ENCODE results near the gene CFAP97D2. TPM values are rescaled to one million over a fixed set of nuclear protein-coding genes. Genes with fewer than 3 reads are reported as not detected.
A peak's percentile ranks its signal among the peaks of the same experiment; 100 is the strongest.
"Not testable (repeated sequence)": the region's sequence is repeated elsewhere in the genome, so short reads cannot be mapped to it uniquely, and the experiment has no call there.

The CFAP97D2 gene
- total RNA-seq, 1 donor from 2014 or later, result not detected

DNA sequence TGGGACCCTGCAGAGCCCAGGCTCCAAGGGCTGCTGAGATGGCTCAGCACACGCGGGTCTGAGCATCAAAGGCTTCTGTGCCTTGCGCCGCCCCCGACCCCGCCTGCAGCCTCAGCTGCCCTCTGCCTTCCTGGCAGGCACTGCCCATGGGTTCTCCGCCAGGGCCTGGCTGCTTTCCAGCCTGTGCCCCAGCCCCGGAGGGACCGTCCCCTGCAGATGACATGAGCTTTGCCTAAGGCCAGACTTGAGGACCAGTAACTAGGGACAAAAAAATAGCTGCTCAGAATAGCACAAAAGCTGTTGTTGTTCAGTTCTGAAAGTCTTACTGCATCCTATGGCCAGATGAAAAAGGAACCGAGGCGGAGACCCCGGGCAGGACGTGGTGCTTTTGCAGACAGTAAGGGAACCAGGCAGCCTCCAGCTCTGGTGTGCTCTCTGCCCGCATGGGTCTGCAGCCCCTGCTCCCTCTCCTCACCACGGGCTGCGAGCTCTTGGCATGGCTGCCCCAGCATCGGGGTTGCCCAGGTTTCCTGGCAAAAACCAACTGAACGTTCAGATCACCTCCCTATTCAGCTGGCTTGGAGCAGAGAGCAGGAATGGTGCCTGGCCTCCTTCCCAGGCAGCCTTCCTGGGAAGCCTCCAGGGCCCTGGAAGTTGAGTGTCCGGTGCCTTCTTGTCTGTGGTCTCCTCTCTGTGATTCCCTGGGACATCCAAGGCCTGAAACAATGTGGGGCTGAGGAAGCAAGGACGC, 12.5 kb upstream of the CFAP97D2 start:
- H3K4me3 ChIP-seq (ENCODE audit: low read length in 3 of 3), result peak overlapping the region; percentile 48 to 63 (median 52)
- peak overlapping the region in 2 of 3 donors; percentile 20 to 69 for H3K9ac ChIP-seq (ENCODE audit: low read depth in 1 of 3, low read length in 3 of 3)
- peak overlapping the region; percentile 31 for H3K27ac ChIP-seq (ENCODE audit: low read depth, low read length)
- H3K27me3 ChIP-seq (ENCODE audit: control insufficient read depth in 3 of 3, insufficient read depth in 3 of 3, low read length in 3 of 3), result peaks cover 3 to 20% (median 8%) of the 10 kb centered on the region in 3 donors
- no peaks in the 10 kb centered on the region for H3K9me3 ChIP-seq (ENCODE audit: control insufficient read depth in 3 of 3, low read length in 3 of 3)
- peaks cover 22 to 26% (median 23%) of the 10 kb centered on the region in 3 donors for H3K4me1 ChIP-seq (ENCODE audit: control insufficient read depth in 3 of 3, insufficient read depth in 3 of 3, low read length in 3 of 3)
- no peaks in the 10 kb centered on the region for H3K36me3 ChIP-seq (ENCODE audit: control insufficient read depth in 3 of 3, insufficient read depth in 3 of 3, low read length in 3 of 3)

GRCh38 chr13:114167426-114167825, 11.6 kb upstream of the CFAP97D2 start:
- H3K36me3 ChIP-seq (ENCODE audit: control insufficient read depth in 3 of 3, insufficient read depth in 3 of 3, low read length in 3 of 3), result no peaks in the 10 kb centered on the region
- peaks cover 16 to 19% (median 16%) of the 10 kb centered on the region in 3 donors for H3K4me1 ChIP-seq (ENCODE audit: control insufficient read depth in 3 of 3, insufficient read depth in 3 of 3, low read length in 3 of 3)
- H3K4me3 ChIP-seq (ENCODE audit: low read length in 3 of 3), result no peak overlapping the region
- H3K9ac ChIP-seq (ENCODE audit: low read depth in 1 of 3, low read length in 3 of 3), result no peak overlapping the region
- peaks cover 1 to 12% (median 3%) of the 10 kb centered on the region in 3 donors for H3K27me3 ChIP-seq (ENCODE audit: control insufficient read depth in 3 of 3, insufficient read depth in 3 of 3, low read length in 3 of 3)
- no peaks in the 10 kb centered on the region for H3K9me3 ChIP-seq (ENCODE audit: control insufficient read depth in 3 of 3, low read length in 3 of 3)
- H3K27ac ChIP-seq (ENCODE audit: low read depth, low read length), result no peak overlapping the region

DNA sequence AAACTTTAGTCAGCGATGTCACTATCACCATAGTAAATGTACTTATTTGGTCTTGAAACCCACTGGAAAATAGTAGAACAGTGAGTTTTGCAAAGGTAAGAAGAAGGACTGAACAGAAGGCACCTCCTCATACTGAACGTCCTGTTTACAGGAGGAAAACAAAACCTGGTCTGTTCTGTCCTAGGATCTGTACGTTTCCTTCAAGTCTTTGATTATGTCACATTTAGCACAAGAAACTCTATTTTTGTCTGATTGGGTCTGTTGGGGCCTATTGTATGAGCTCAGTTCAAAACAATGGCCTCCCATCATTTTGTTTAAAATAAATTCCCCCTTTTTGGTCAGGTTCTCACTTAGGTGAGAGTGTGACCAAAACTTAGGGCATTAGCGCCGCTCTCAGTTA, 11.2 kb upstream of the CFAP97D2 start:
- Histone ChIP-seq H3K4me3 (ENCODE audit: low read length in 3 of 3) (no peak overlapping the region), H3K4me1 (ENCODE audit: control insufficient read depth in 3 of 3, insufficient read depth in 3 of 3, low read length in 3 of 3) (peaks cover 15 to 17% (median 15%) of the 10 kb centered on the region in 3 donors), H3K36me3 (ENCODE audit: control insufficient read depth in 3 of 3, insufficient read depth in 3 of 3, low read length in 3 of 3) (no peaks in the 10 kb centered on the region), H3K27me3 (ENCODE audit: control insufficient read depth in 3 of 3, insufficient read depth in 3 of 3, low read length in 3 of 3) (peaks cover 0 to 8% (median 3%) of the 10 kb centered on the region in 3 donors), H3K27ac (ENCODE audit: low read depth, low read length) (no peak overlapping the region), H3K9me3 (ENCODE audit: control insufficient read depth in 3 of 3, low read length in 3 of 3) (no peaks in the 10 kb centered on the region), H3K9ac (ENCODE audit: low read depth in 1 of 3, low read length in 3 of 3) (no peak overlapping the region)

DNA sequence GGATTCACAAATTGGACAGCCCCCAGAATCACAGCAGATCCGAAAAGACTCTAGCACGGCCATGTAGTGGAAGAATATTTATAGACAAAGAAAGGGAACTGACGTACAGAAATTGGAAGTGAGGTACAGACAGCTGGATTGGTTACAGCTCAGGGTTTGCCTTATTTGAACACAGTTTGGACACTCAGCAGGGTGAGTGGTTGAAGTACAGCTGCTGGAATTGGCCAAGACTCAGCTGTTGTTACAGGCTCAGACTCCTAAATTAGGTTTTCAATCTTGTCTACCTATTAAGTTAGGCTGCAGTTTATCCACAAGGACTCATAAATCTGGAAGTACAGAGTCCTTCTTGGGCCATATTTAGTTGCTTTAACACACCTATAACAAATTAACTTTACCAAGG, 5.8 kb upstream of the CFAP97D2 start:
- Histone ChIP-seq H3K4me3 (ENCODE audit: low read length in 3 of 3) (no peak overlapping the region), H3K4me1 (ENCODE audit: control insufficient read depth in 3 of 3, insufficient read depth in 3 of 3, low read length in 3 of 3) (no peaks in the 10 kb centered on the region), H3K27me3 (ENCODE audit: control insufficient read depth in 3 of 3, insufficient read depth in 3 of 3, low read length in 3 of 3) (peaks cover 0 to 14% (median 7%) of the 10 kb centered on the region in 3 donors), H3K27ac (ENCODE audit: low read depth, low read length) (no peak overlapping the region), H3K36me3 (ENCODE audit: control insufficient read depth in 3 of 3, insufficient read depth in 3 of 3, low read length in 3 of 3) (no peaks in the 10 kb centered on the region), H3K9ac (ENCODE audit: low read depth in 1 of 3, low read length in 3 of 3) (no peak overlapping the region), H3K9me3 (ENCODE audit: control insufficient read depth in 3 of 3, low read length in 3 of 3) (peaks cover 5 to 8% (median 8%) of the 10 kb centered on the region in 3 donors)

DNA sequence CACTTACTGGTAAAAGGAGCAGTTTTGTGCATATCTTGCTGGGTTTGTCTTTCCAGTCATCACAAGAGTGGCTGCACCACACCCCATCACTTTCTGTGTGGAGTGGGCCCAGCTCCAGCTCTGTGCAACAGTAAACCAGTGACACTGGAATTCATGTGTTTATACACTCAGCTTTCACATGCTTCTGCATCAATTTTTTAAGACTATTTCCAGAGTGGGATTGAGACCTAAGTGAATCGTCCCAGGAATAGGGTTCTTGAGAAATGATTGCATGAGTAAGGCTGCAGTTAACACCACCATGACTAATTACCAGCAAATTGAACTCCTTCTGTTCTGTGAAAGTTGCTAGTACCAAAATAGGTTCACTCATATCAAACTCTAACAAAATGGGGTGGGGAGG, 5.3 kb upstream of the CFAP97D2 start:
- no peak overlapping the region for H3K4me3 ChIP-seq (ENCODE audit: low read length in 3 of 3)
- peaks cover 5 to 8% (median 8%) of the 10 kb centered on the region in 3 donors for H3K9me3 ChIP-seq (ENCODE audit: control insufficient read depth in 3 of 3, low read length in 3 of 3)
- H3K36me3 ChIP-seq (ENCODE audit: control insufficient read depth in 3 of 3, insufficient read depth in 3 of 3, low read length in 3 of 3), result no peaks in the 10 kb centered on the region
- H3K27ac ChIP-seq (ENCODE audit: low read depth, low read length), result no peak overlapping the region
- no peak overlapping the region for H3K9ac ChIP-seq (ENCODE audit: low read depth in 1 of 3, low read length in 3 of 3)
- H3K27me3 ChIP-seq (ENCODE audit: control insufficient read depth in 3 of 3, insufficient read depth in 3 of 3, low read length in 3 of 3), result peaks cover under 1 to 16% (median 7%) of the 10 kb centered on the region in 3 donors
- no peaks in the 10 kb centered on the region for H3K4me1 ChIP-seq (ENCODE audit: control insufficient read depth in 3 of 3, insufficient read depth in 3 of 3, low read length in 3 of 3)

GRCh38 chr13:114174529-114174961, 4.5 kb upstream of the CFAP97D2 start:
- Histone ChIP-seq H3K4me1 (ENCODE audit: control insufficient read depth in 3 of 3, insufficient read depth in 3 of 3, low read length in 3 of 3) (no peaks in the 10 kb centered on the region), H3K9ac (ENCODE audit: low read depth in 1 of 3, low read length in 3 of 3) (no peak overlapping the region), H3K9me3 (ENCODE audit: control insufficient read depth in 3 of 3, low read length in 3 of 3) (peaks cover 5 to 8% (median 8%) of the 10 kb centered on the region in 3 donors), H3K27ac (ENCODE audit: low read depth, low read length) (no peak overlapping the region), H3K36me3 (ENCODE audit: control insufficient read depth in 3 of 3, insufficient read depth in 3 of 3, low read length in 3 of 3) (no peaks in the 10 kb centered on the region), H3K4me3 (ENCODE audit: low read length in 3 of 3) (no peak overlapping the region), H3K27me3 (ENCODE audit: control insufficient read depth in 3 of 3, insufficient read depth in 3 of 3, low read length in 3 of 3) (peaks cover 6 to 16% (median 12%) of the 10 kb centered on the region in 3 donors)

GRCh38 chr13:114176359-114176902, 2.6 kb upstream of the CFAP97D2 start:
- not testable (repeated sequence) for H3K9me3 ChIP-seq (ENCODE audit: control insufficient read depth in 3 of 3, low read length in 3 of 3); H3K9ac ChIP-seq (ENCODE audit: low read depth in 1 of 3, low read length in 3 of 3); H3K4me1 ChIP-seq (ENCODE audit: control insufficient read depth in 3 of 3, insufficient read depth in 3 of 3, low read length in 3 of 3); H3K4me3 ChIP-seq (ENCODE audit: low read length in 3 of 3); H3K27ac ChIP-seq (ENCODE audit: low read depth, low read length); H3K36me3 ChIP-seq (ENCODE audit: control insufficient read depth in 3 of 3, insufficient read depth in 3 of 3, low read length in 3 of 3)
- H3K27me3 ChIP-seq (ENCODE audit: control insufficient read depth in 3 of 3, insufficient read depth in 3 of 3, low read length in 3 of 3), result peaks cover 16 to 27% (median 18%) of the 10 kb centered on the region in 3 donors

DNA sequence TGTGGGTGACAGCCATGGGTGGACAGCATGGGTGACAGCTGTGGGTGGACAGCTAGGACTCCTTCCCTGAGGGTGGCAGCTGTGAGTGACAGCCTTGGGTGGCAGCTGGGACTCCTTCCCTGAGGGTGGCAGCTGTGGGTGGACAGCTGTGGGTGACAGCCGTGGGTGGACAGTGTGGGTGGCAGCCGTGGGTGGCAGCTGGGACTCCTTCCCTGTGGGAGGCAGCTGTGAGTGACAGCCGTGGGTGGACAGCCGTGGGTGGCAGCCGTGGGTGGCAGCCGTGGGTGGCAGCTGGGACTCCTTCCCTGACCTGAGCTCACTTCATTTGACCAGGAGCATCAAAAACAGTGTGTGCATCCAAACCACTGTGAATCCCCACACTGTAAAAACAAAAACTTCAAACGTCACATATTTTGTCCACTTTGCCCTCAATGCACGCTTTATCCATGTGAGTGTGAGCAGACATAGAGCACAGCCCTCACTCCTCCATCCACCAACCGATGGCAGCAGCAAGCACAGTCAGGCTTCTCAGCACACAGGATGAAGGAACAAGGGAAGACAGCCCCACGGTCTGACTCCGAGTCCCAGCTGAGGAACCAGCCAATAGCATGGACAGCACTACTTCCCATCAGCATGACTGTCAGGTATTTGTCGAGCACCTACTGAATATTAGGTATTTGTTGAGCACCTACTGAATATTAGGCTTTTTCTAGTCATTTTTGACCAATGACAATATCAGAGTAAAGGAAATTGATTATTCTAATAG, 1.6 kb upstream of the CFAP97D2 start:
- Histone ChIP-seq H3K9me3 (ENCODE audit: control insufficient read depth in 3 of 3, low read length in 3 of 3) (peaks cover 5 to 8% (median 8%) of the 10 kb centered on the region in 3 donors), H3K27ac (ENCODE audit: low read depth, low read length) (no peak overlapping the region)

GRCh38 chr13:114185182-114185971, 6.3 kb downstream of the CFAP97D2 start:
- peaks cover 4 to 7% (median 5%) of the 10 kb centered on the region in 3 donors for H3K4me1 ChIP-seq (ENCODE audit: control insufficient read depth in 3 of 3, insufficient read depth in 3 of 3, low read length in 3 of 3)
- no peak overlapping the region for H3K9ac ChIP-seq (ENCODE audit: low read depth in 1 of 3, low read length in 3 of 3)
- peaks cover 0 to 10% (median 7%) of the 10 kb centered on the region in 3 donors for H3K27me3 ChIP-seq (ENCODE audit: control insufficient read depth in 3 of 3, insufficient read depth in 3 of 3, low read length in 3 of 3)
- no peak overlapping the region for H3K27ac ChIP-seq (ENCODE audit: low read depth, low read length)
- H3K4me3 ChIP-seq (ENCODE audit: low read length in 3 of 3), result no peak overlapping the region
- peaks cover 0 to 4% (median 0%) of the 10 kb centered on the region in 3 donors for H3K9me3 ChIP-seq (ENCODE audit: control insufficient read depth in 3 of 3, low read length in 3 of 3)
- no peaks in the 10 kb centered on the region for H3K36me3 ChIP-seq (ENCODE audit: control insufficient read depth in 3 of 3, insufficient read depth in 3 of 3, low read length in 3 of 3)

More for the DNA sequence above, 1.6 kb upstream of the CFAP97D2 start:
- no peaks in the 10 kb centered on the region for H3K36me3 ChIP-seq (ENCODE audit: control insufficient read depth in 3 of 3, insufficient read depth in 3 of 3, low read length in 3 of 3)
- no peak overlapping the region for H3K4me3 ChIP-seq (ENCODE audit: low read length in 3 of 3)
- no peak overlapping the region for H3K9ac ChIP-seq (ENCODE audit: low read depth in 1 of 3, low read length in 3 of 3)
- peaks cover 16 to 27% (median 18%) of the 10 kb centered on the region in 3 donors for H3K27me3 ChIP-seq (ENCODE audit: control insufficient read depth in 3 of 3, insufficient read depth in 3 of 3, low read length in 3 of 3)
- no peaks in the 10 kb centered on the region for H3K4me1 ChIP-seq (ENCODE audit: control insufficient read depth in 3 of 3, insufficient read depth in 3 of 3, low read length in 3 of 3)
